Body of pancreas (tissue), 4 donors: ENCODE results near the gene ADD1. TPM values are rescaled to one million over a fixed set of nuclear protein-coding genes. Genes with fewer than 3 reads are reported as not detected.

ENCODE experiments used
- ATAC-seq: fragments of 150-250 bp; one replicate; pipeline ENCODE4 v1.9.1; 2016
- DNase-seq, 4 donors: peaks; one replicate each; pipeline ENCODE4 v3.0.0-alpha.2; 2019
- H3K27ac ChIP-seq, 4 donors: fragments of 200-600 bp; sonication (generic); 1 replicate in 3 of 4; 2 replicates in 1 of 4; pipeline versions ENCODE4 v1.5.1 to v1.6.1; 2016 to 2019; ENCODE audit warnings: mild to moderate bottlenecking in 1 of 4, mixed read lengths in 1 of 4, moderate library complexity in 1 of 4
- H3K27me3 ChIP-seq, 2 donors: fragments of 200-600 bp; sonication (generic); one replicate each; pipeline ENCODE4 v1.6.0; 2016; ENCODE audit warnings: mild to moderate bottlenecking in 1 of 2
- H3K36me3 ChIP-seq, 2 donors: fragments of 200-600 bp; sonication (generic); replicated peaks in 1 of 2; 2 replicates each; pipeline ENCODE4 v1.5.1; 2016; ENCODE audit warnings: low read depth in 2 of 2; ENCODE audit not compliant: insufficient read depth in 1 of 2
- H3K4me1 ChIP-seq: fragments of 200-600 bp; sonication (generic); one replicate; pipeline ENCODE4 v1.6.0; 2016
- H3K4me3 ChIP-seq, 2 donors: fragments of 200-600 bp; sonication (generic); 1 replicate in 1 of 2; 2 replicates in 1 of 2; pipeline ENCODE4 v1.5.1; 2016 to 2019
- H3K9me3 ChIP-seq, 3 donors: fragments of 200-600 bp; sonication (generic); 1 replicate in 2 of 3; 2 replicates in 1 of 3; pipeline ENCODE4 v1.5.1; 2016
- POLR2A ChIP-seq, 3 donors: fragments of 450-650 bp; IDR thresholded peaks; one replicate each; pipeline ENCODE4 v1.6.1; 2016; ENCODE audit warnings: antibody characterized with exemption in 3 of 3, mild to moderate bottlenecking in 2 of 3
- WGBS, 2 donors: methylation state at CpG; one replicate each; pipeline ENCODE4 v1.1.5; 2017; 5-methylcytosine and 5-hydroxymethylcytosine counted together
- intact Hi-C: fragments of 100-400 bp; cut with DNase I; formaldehyde crosslinking; loops from one replicate; pipeline ENCODE4 v1.15.1; 2023
- total RNA-seq, 2 donors: library from RNA; depleted of rRNA; stranded (reverse); fragments of >200 nt; gene quantifications; one replicate each; pipeline ENCODE4 v1.1.0, GENCODE V29; 2016
- TF ChIP-seq, protein P1 (sequence below), 7 experiments: fragments of 450-650 bp in 4 of 7; fragments of 200-600 bp in 3 of 7; sonication (generic) in 3 of 7; IDR thresholded peaks; one replicate each; pipeline ENCODE4 v1.5.1; 2016 to 2019; ENCODE audit warnings: antibody characterized with exemption in 7 of 7

ADD1 gene
- total RNA-seq, 2 donors from 2014 or later: 84.1 to 266 TPM

DNA sequence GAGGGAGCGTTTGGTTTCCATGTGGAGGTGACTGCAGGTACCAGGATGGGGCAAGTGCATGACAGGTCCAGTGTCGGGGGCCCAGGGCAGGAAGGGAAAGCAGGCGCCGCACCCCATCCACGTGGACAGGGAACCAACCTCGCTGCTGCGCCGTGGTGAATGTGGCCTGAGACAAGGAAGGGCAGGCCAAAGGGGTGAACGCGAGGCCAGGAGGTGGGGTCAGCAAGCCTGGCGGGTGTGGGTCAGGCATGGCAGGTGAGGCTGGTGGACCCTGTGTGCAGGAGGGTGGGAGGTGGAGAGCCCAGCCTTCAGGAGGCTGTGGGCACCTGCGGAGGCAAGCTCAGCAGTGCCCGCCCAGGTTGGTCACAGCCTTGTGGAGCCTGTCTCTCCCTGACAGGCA is 36.1 kb upstream of the ADD1 start:
- Histone ChIP-seq H3K27me3 (no peaks in the 10 kb centered on the region), H3K27ac (no peak overlapping the region), H3K4me1 (peaks cover 35% of the 10 kb centered on the region), H3K36me3 (no peaks in the 10 kb centered on the region), H3K9me3 (no peaks in the 10 kb centered on the region), H3K4me3 (no peak overlapping the region)
- ATAC-seq: no peak
- DNase-seq: no peak
- intact Hi-C loops: no loop called here
- TF ChIP-seq, protein P1, sequence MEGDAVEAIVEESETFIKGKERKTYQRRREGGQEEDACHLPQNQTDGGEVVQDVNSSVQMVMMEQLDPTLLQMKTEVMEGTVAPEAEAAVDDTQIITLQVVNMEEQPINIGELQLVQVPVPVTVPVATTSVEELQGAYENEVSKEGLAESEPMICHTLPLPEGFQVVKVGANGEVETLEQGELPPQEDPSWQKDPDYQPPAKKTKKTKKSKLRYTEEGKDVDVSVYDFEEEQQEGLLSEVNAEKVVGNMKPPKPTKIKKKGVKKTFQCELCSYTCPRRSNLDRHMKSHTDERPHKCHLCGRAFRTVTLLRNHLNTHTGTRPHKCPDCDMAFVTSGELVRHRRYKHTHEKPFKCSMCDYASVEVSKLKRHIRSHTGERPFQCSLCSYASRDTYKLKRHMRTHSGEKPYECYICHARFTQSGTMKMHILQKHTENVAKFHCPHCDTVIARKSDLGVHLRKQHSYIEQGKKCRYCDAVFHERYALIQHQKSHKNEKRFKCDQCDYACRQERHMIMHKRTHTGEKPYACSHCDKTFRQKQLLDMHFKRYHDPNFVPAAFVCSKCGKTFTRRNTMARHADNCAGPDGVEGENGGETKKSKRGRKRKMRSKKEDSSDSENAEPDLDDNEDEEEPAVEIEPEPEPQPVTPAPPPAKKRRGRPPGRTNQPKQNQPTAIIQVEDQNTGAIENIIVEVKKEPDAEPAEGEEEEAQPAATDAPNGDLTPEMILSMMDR (IDR thresholded peaks at IDR 0.05): no peak
- TF ChIP-seq POLR2A (IDR thresholded peaks at IDR 0.05): no peak
- WGBS, 2 donors: 91 to 95% methylated on average over 13 of the region's 13 CpGs

DNA sequence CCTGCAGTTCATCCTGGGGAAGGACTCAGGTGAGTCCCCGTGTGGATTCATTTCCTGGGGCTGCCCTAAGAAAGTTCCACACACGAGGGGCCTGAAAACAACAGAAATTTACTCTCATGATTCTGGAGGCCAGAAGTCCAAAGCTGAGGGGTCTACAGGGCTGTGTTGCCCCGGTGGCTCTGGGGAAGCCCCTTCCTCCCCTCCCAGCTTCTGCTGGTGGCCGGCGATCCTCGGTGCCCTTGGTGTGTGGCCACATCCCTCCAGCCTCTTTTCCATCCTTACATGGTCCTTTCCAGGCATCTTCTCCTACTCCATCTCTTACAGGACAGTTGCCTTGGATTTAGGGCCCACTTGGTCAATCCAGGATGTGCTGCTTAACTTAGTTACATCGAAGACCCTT is 35.6 kb upstream of the ADD1 start:
- peaks cover 31% of the 10 kb centered on the region for H3K4me1 ChIP-seq
- 92 to 96% methylated on average over 7 of the region's 7 CpGs for WGBS, 2 donors
- no peaks in the 10 kb centered on the region for H3K9me3 ChIP-seq
- DNase-seq: no peak
- no peak overlapping the region for H3K27ac ChIP-seq
- intact Hi-C loops: no loop called here
- ATAC-seq: no peak
- H3K27me3 ChIP-seq: no peaks in the 10 kb centered on the region
- H3K4me3 ChIP-seq: no peak overlapping the region
- H3K36me3 ChIP-seq: no peaks in the 10 kb centered on the region
- TF ChIP-seq POLR2A (IDR thresholded peaks at IDR 0.05): no peak

DNA sequence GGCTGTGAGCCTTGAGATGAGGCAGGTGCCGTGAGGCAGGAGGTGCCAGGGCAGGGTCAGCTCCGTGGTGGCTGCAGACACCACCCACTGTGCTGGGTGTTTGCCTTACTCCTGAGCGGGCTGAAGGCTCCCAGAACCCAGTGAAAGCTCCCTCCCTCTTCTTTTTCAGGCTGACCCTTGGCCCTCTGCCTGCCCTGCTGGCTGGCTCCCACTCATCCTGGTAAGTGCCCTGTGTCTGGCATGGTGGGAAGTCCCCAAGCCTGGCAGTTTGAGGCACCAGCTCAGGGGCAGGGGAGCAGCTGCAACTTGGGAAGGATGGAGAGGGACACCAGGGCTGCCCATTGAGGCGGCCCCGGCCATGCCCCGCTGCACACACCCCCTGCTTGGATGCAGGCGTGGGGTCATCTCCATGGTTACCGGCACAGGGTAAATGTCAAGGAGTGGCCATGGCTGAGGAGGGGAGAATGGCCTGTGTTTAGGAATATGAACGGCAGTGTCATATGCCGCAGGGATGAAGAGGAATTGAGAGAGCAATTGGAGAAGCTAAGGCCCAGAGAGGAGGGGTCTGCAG is 33.9 kb upstream of the ADD1 start:
- DNase-seq (no peak), ATAC-seq (no peak)
- Histone ChIP-seq H3K9me3 (no peaks in the 10 kb centered on the region), H3K36me3 (no peaks in the 10 kb centered on the region), H3K4me1 (peaks cover 27% of the 10 kb centered on the region), H3K27ac (no peak overlapping the region), H3K4me3 (no peak overlapping the region), H3K27me3 (no peaks in the 10 kb centered on the region)
- intact Hi-C loops: no loop called here
- TF ChIP-seq, protein P1 (IDR thresholded peaks at IDR 0.05): no peak
- TF ChIP-seq POLR2A (IDR thresholded peaks at IDR 0.05): no peak
- WGBS, 2 donors: 83 to 93% methylated on average over 7 to 10 of the region's 10 CpGs

DNA sequence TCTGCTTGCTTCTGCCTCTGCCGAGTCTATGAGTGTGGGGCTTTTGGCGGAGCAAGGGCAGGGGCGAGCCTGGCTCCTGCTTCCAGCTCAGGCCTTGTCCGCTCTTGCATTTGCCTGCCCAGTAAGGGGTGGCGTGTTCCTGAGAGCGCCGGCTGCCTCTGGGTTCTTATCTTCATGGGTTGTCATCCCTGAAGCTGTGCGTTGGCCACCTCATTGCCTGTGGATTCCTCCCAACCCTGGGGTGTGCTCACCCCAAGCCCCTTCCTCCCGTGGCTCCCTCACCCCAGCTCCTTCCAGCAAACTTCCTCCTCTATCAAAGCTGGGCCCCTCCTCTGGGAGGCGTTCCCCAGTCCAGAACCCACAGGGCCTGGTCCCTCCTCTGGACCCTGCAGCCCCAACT is 33.3 kb upstream of the ADD1 start:
- H3K4me1 ChIP-seq: peaks cover 22% of the 10 kb centered on the region
- H3K9me3 ChIP-seq: no peaks in the 10 kb centered on the region
- intact Hi-C loops: no loop called here
- 80 to 90% methylated on average over 7 to 10 of the region's 10 CpGs for WGBS, 2 donors
- ATAC-seq (no peak), DNase-seq (no peak)
- H3K36me3 ChIP-seq: no peaks in the 10 kb centered on the region
- no peaks in the 10 kb centered on the region for H3K27me3 ChIP-seq
- no peak overlapping the region for H3K4me3 ChIP-seq
- no peak overlapping the region for H3K27ac ChIP-seq
- no peak for TF ChIP-seq POLR2A (IDR thresholded peaks at IDR 0.05)
- TF ChIP-seq, protein P1 (IDR thresholded peaks at IDR 0.05): no peak

DNA sequence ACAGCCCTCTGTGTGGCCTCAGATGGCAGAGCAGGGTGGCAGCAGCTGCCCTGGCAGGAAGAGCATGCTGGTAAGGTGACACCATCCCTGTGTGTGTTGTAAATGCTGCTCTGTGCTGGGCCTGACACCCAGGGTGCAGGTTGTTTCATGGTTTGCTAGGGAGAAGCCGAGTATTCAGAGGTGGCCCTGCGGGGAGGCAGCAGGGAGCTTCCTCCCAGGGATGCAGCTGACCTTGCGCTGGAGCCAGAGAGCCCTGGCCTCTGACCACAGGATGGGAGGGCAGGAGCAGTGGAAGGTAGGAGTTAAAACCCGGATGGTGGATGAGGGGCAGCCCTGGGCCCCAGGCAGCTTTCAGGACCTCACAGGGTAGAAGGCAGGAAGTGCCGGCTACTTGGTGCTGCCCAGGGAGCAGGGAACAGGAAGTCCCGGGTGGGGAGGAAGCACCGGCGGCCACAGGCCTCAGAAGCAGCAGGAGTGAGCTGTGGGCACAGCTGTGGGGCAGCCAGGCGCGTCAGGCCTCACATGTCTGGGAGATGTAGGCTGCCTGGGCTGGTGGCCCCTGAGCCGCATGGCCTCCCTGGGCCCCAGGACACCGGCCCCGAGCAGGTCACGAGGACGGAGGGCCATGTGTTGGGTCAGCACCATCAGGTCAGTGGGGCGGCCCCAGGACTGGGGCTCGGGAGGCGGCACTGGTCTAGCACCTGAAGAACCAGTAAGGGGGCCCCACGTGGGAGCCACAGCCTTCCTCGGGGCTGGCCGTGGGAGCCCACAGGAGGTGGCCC is 31.6 kb upstream of the ADD1 start:
- intact Hi-C loops: no loop called here
- Histone ChIP-seq H3K27me3 (no peaks in the 10 kb centered on the region), H3K27ac (peak overlapping the region in 2 of 4 donors; percentile 49 to 64), H3K4me1 (peaks cover 7% of the 10 kb centered on the region), H3K36me3 (no peaks in the 10 kb centered on the region), H3K9me3 (no peaks in the 10 kb centered on the region), H3K4me3 (no peak overlapping the region)
- 59 to 90% methylated on average over 8 to 21 of the region's 21 CpGs for WGBS, 2 donors
- TF ChIP-seq POLR2A (IDR thresholded peaks at IDR 0.05): peak in 2 of 3 donors; percentile 23
- TF ChIP-seq, protein P1 (IDR thresholded peaks at IDR 0.05): no peak
- DNase-seq: peak in 3 of 4 donors; percentile 41 to 78 (median 50)
- peak; percentile 34 for ATAC-seq
